ENCODE results near the gene TFDP2.

DNA sequence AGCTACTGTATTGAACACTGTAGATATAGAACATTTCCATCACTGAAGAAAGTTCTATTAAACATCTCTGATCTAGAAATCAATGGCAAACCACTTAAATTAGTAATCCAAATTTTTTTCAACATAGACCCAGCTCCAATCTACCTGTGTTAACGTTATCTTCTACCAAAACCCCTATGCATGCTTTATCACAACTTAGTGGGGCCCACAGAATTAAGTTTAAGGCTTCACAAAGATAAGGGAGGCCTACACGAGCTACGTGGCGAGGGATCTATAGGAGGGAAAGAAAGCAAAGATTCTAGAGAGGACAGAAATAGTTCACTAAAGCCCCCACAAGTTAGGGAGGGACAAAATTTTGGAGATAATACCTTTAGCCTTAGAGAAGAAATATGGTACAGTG, 116.1 kb downstream of the TFDP2 start:
- TF ChIP-seq CTCF (tag by site-specific recombination; IDR thresholded peaks at IDR 0.05) (no peak), ZNF558 (tag by site-specific recombination; IDR thresholded peaks at IDR 0.05) (no peak), ZBTB10 (tag by site-specific recombination; IDR thresholded peaks at IDR 0.05) (no peak), ZBTB7A (tag by site-specific recombination; IDR thresholded peaks at IDR 0.05; ENCODE audit: low read depth) (no peak), REPIN1 (tag by site-specific recombination; IDR thresholded peaks at IDR 0.05; ENCODE audit: low read depth) (no peak), ZNF10 (tag by site-specific recombination; IDR thresholded peaks at IDR 0.05) (no peak), ZNF18 (tag by site-specific recombination; IDR thresholded peaks at IDR 0.05) (no peak), ZFP69B (tag by site-specific recombination; IDR thresholded peaks at IDR 0.05) (no peak)
- TF ChIP-seq, protein P1, sequence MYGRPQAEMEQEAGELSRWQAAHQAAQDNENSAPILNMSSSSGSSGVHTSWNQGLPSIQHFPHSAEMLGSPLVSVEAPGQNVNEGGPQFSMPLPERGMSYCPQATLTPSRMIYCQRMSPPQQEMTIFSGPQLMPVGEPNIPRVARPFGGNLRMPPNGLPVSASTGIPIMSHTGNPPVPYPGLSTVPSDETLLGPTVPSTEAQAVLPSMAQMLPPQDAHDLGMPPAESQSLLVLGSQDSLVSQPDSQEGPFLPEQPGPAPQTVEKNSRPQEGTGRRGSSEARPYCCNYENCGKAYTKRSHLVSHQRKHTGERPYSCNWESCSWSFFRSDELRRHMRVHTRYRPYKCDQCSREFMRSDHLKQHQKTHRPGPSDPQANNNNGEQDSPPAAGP (tag by site-specific recombination; IDR thresholded peaks at IDR 0.05), result no peak
